OCI-LY7 (cell line): ENCODE results near the gene SPATA21. TPM values are rescaled to one million over a fixed set of nuclear protein-coding genes. Genes with fewer than 3 reads are reported as not detected.

Source experiments
- BruUV-seq: library from RNA; stranded (reverse); fragments of 400-500 nt; replicated peaks from 2 replicates; lab custom pipeline; 2021; lab: Mats Ljungman, UMichigan
- CTCF ChIA-PET: fragments of 300-600 bp; sonication (Branson Sonifier 250); formaldehyde crosslinking; loops from one replicate; lab custom pipeline; 2022; ENCODE audit warnings: antibody characterized with exemption; ENCODE audit not compliant: unreplicated experiment; lab: Charles Lee
- POLR2A ChIA-PET: fragments of 300-600 bp; sonication (Branson Sonifier 250); formaldehyde crosslinking; loops from one replicate; lab custom pipeline; 2022; ENCODE audit warnings: antibody characterized with exemption; lab: Charles Lee
- DNase-seq: peaks from one replicate; pipeline ENCODE4 v3.0.0-alpha.2; 2015; ENCODE audit warnings: low spot score
- H2AFZ ChIP-seq: fragments of 200-600 bp; sonication (generic), shearing (Covaris generic); 2 replicates; pipeline ENCODE4 v1.6.1; 2014; ENCODE audit warnings: mild to moderate bottlenecking, antibody characterized with exemption, low read length, moderate library complexity
- H3K27ac ChIP-seq: fragments of 200-600 bp; sonication (generic); 2 replicates; pipeline ENCODE4 v1.5.1; 2014; ENCODE audit warnings: mixed run types, low read depth, mild to moderate bottlenecking, moderate library complexity, low read length, inconsistent platforms; ENCODE audit not compliant: poor library complexity, severe bottlenecking
- H3K36me3 ChIP-seq: fragments of 200-600 bp; sonication (generic); 2 replicates; pipeline ENCODE4 v1.6.1; 2014; ENCODE audit warnings: mild to moderate bottlenecking, antibody characterized with exemption, low read length, moderate library complexity, mixed read lengths; ENCODE audit not compliant: insufficient read depth
- H3K4me1 ChIP-seq: fragments of 200-600 bp; sonication (generic); 2 replicates; pipeline ENCODE4 v1.5.1; 2014; ENCODE audit warnings: mild to moderate bottlenecking, low read length; ENCODE audit not compliant: insufficient read depth, poor library complexity, severe bottlenecking
- H3K4me2 ChIP-seq: fragments of 200-600 bp; sonication (generic); 2 replicates; pipeline ENCODE4 v1.6.1; 2014; ENCODE audit warnings: mild to moderate bottlenecking, low read length
- H3K4me3 ChIP-seq: fragments of 200-600 bp; sonication (generic); 2 replicates; pipeline ENCODE4 v1.5.1; 2014; ENCODE audit warnings: mild to moderate bottlenecking, low read depth, low read length; ENCODE audit not compliant: poor library complexity, severe bottlenecking
- H3K79me2 ChIP-seq: fragments of 200-600 bp; sonication (generic); 2 replicates; pipeline ENCODE4 v1.6.1; 2016; ENCODE audit warnings: low read depth, mild to moderate bottlenecking, low read length, moderate library complexity, mixed read lengths; ENCODE audit not compliant: insufficient read depth
- H3K9me2 ChIP-seq: fragments of 200-600 bp; sonication (generic); 2 replicates; pipeline ENCODE4 v1.6.1; 2016; ENCODE audit warnings: mild to moderate bottlenecking, low read length, mixed read lengths; ENCODE audit not compliant: insufficient read depth
- H3K9me3 ChIP-seq: fragments of 200-600 bp; sonication (generic); 2 replicates; pipeline ENCODE4 v1.6.1; 2014; ENCODE audit warnings: mild to moderate bottlenecking, mixed run types, low read length, mixed read lengths
- H4K20me1 ChIP-seq: fragments of 200-600 bp; sonication (generic); 2 replicates; pipeline ENCODE4 v1.6.1; 2014; ENCODE audit warnings: mild to moderate bottlenecking, antibody characterized with exemption, low read length, moderate library complexity, mixed read lengths; ENCODE audit not compliant: insufficient read depth
- CTCF ChIP-seq: fragments of 200-600 bp; sonication (generic); conservative IDR thresholded peaks from 2 replicates; pipeline ENCODE4 v1.5.1; 2014; ENCODE audit warnings: mild to moderate bottlenecking, antibody characterized with exemption, low read length, moderate library complexity, mixed read lengths
- EZH2phosphoT487 ChIP-seq: fragments of 200-600 bp; sonication (generic); IDR thresholded peaks from 2 replicates; pipeline ENCODE4 v1.6.1; 2018; ENCODE audit warnings: low read depth, borderline replicate concordance, mild to moderate bottlenecking, mixed run types, antibody characterized with exemption, low read length, moderate library complexity, mixed read lengths
- intact Hi-C: fragments of 100-400 bp; cut with micrococcal nuclease; formaldehyde crosslinking; loops from one replicate; pipeline ENCODE4 v1.10.0; 2022; ENCODE audit not compliant: unreplicated experiment
- total RNA-seq, 2 experiments: library from RNA; depleted of rRNA in 1 of 2; stranded (reverse); fragments of >200 nt in 1 of 2; shearing (Covaris generic) in 1 of 2; gene quantifications; 2 replicates each; pipeline ENCODE4 v1.2.3, GENCODE V29; 2014 to 2022

SPATA21 gene
- total RNA-seq, 2 experiments from 2014 or later = 0.40 TPM; not detected in 1

- H3K4me3 ChIP-seq = peak overlapping the region; percentile 87
- CTCF ChIA-PET = no interaction called here
- H4K20me1 ChIP-seq = peaks cover 24% of the 10 kb centered on the region
- no peaks in the 10 kb centered on the region for H3K9me3 ChIP-seq
- BruUV-seq = TSS peak; percentile 64
- peak overlapping the region; percentile 71 for H3K27ac ChIP-seq
- DNase-seq = peak; percentile 19
- peaks cover 16% of the 10 kb centered on the region; the same call in 1 of the 2 replicates for H3K36me3 ChIP-seq
- TF ChIP-seq CTCF (no peak), EZH2phosphoT487 (no peak)
- H3K4me1 ChIP-seq = peaks cover 23% of the 10 kb centered on the region
- peaks cover 57% of the 10 kb centered on the region for H3K79me2 ChIP-seq
- POLR2A ChIA-PET = interaction anchor here (0.6 kb wide), 2 partner anchors 8 to 151 kb away, joined by 3 read pairs; no protein-coding TSS in a partner anchor
- H3K4me2 ChIP-seq = peak overlapping the region; percentile 97
- intact Hi-C loops = loop anchor here (2.0 to 5.0 kb wide), 4 partner anchors 73 to 161 kb away; partner anchors contain the start of genes CPLANE2 and NECAP2
- H3K9me2 ChIP-seq = no peaks in the 10 kb centered on the region
- peak overlapping the region; percentile 26; the same call in 1 of the 2 replicates for H2AFZ ChIP-seq
Measured at GRCh38 chr1:16367968-16368890, 69.0 kb downstream of the SPATA21 start.

DNA sequence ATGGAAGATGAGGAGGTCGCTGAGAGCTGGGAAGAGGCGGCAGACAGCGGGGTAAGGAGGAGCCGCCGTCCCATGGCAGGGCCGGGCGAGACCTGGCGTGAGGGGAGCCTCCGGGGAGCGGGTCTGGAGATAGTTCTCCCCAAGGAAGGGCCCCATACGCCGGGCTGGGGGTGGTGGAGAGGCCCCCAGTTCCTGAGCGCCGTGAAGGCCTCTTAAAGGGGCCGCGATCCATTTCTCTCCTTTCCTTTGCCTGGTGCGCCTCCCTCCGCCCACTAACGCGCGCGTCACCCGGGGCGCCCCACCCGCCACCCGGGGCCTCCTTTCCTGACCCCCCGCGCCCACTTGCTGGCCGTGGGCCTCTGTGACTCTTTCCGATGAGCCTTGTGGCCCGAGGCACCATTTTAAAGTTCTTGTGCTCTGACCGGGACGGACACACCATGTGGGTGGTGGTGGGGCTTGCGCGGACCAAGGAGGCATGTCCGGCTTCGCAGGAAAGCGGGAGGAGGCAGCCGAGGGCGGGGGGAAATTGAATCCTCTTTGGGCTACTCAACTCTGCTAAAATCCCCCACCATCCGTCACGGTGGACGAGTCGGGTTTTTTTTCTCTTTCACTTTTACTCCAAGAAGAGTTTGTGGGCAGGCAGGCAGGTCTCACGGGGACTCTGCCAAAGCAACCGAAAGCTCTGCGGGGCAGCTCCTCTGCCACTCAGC is 69.8 kb downstream of the SPATA21 start:
- peak overlapping the region; percentile 87 for H3K4me3 ChIP-seq

More for the DNA sequence above, 69.8 kb downstream of the SPATA21 start:
- Histone ChIP-seq H3K36me3 (peaks cover 8% of the 10 kb centered on the region; the same call in 1 of the 2 replicates), H3K27ac (peak overlapping the region; percentile 71), H2AFZ (peak overlapping the region; percentile 26; the same call in 1 of the 2 replicates), H3K79me2 (peaks cover 50% of the 10 kb centered on the region), H3K4me2 (peak overlapping the region; percentile 97), H3K9me2 (no peaks in the 10 kb centered on the region), H3K9me3 (no peaks in the 10 kb centered on the region), H3K4me1 (peaks cover 23% of the 10 kb centered on the region), H4K20me1 (peaks cover 19% of the 10 kb centered on the region)
- CTCF ChIA-PET = no interaction called here
- TF ChIP-seq EZH2phosphoT487 (no peak), CTCF (0 out of 2 replicates have a peak, but pooled peaks have one; percentile 44)
- POLR2A ChIA-PET = interaction anchor here (0.6 to 1.0 kb wide), 2 partner anchors 12 to 15 kb away, joined by 4 to 5 read pairs; partner anchors contain the start of gene FBXO42
- intact Hi-C loops = loop anchor here (2.0 to 5.0 kb wide), 4 partner anchors 73 to 160 kb away; partner anchors contain the start of genes CPLANE2 and NECAP2
- BruUV-seq = no TSS peak
- DNase-seq = peak; percentile 83
